ENCODE results near the gene HAUS1. TPM values are rescaled to one million over a fixed set of nuclear protein-coding genes. Genes with fewer than 3 reads are reported as not detected.
A peak's percentile ranks its signal among the peaks of the same experiment; 100 is the strongest.
"Not testable (repeated sequence)": the region's sequence is repeated elsewhere in the genome, so short reads cannot be mapped to it uniquely, and the experiment has no call there.

The HAUS1 gene
- total RNA-seq = 18.4 TPM

GRCh38 chr18:46104128-46104911 is at the start of gene HAUS1:
TSS of gene HAUS1 (plus strand) at chr18:46104385. CDS start at chr18:46104412, 27 bp downstream.
- peak; percentile 92 for ATAC-seq

GRCh38 chr18:46054956-46055837 is 49.0 kb upstream of the HAUS1 start:
- no peak for ATAC-seq

GRCh38 chr18:46055838-46056230 is 48.4 kb upstream of the HAUS1 start:
- no peak for ATAC-seq

- ATAC-seq = peak; percentile 30
Observed at GRCh38 chr18:46060359-46060841, 43.8 kb upstream of the HAUS1 start.

- ATAC-seq = no peak
Observed at GRCh38 chr18:46061387-46061786, 42.8 kb upstream of the HAUS1 start.

- ATAC-seq = no peak
Observed at GRCh38 chr18:46061796-46062195, 42.4 kb upstream of the HAUS1 start.

- peak; percentile 85 for ATAC-seq
Observed at GRCh38 chr18:46062781-46063180, 41.4 kb upstream of the HAUS1 start.

- peak; percentile 12 for ATAC-seq
Observed at GRCh38 chr18:46067438-46068007, 36.7 kb upstream of the HAUS1 start.

- peak; percentile 45 for ATAC-seq
Observed at GRCh38 chr18:46068763-46069162, 35.4 kb upstream of the HAUS1 start.

- peak; percentile 69 for ATAC-seq
Observed at GRCh38 chr18:46069524-46069923, 34.7 kb upstream of the HAUS1 start.

GRCh38 chr18:46070232-46070631 is 34.0 kb upstream of the HAUS1 start:
- no peak for ATAC-seq

- peak; percentile 17 for ATAC-seq
Observed at GRCh38 chr18:46070815-46071652, 33.2 kb upstream of the HAUS1 start.

GRCh38 chr18:46071653-46072375 is 32.4 kb upstream of the HAUS1 start, which contains the start of gene PSTPIP2:
TSS of gene PSTPIP2 (minus strand) at chr18:46072260. CDS start at chr18:46072188, 72 bp downstream.
- ATAC-seq = peak; percentile 73

GRCh38 chr18:46072376-46072867 is 31.8 kb upstream of the HAUS1 start:
- no peak for ATAC-seq

GRCh38 chr18:46072959-46073358 is 31.2 kb upstream of the HAUS1 start:
- no peak for ATAC-seq

GRCh38 chr18:46073474-46074331 is 30.5 kb upstream of the HAUS1 start:
- peak; percentile 19 for ATAC-seq

GRCh38 chr18:46079336-46079735 is 24.8 kb upstream of the HAUS1 start:
- ATAC-seq = no peak

- no peak for ATAC-seq
Observed at GRCh38 chr18:46080156-46080555, 24.0 kb upstream of the HAUS1 start.

- no peak for ATAC-seq
Observed at GRCh38 chr18:46084431-46084830, 19.8 kb upstream of the HAUS1 start.

GRCh38 chr18:46088501-46088900 is 15.7 kb upstream of the HAUS1 start:
- ATAC-seq = not testable (repeated sequence)
